Measurements from ENCODE around the gene NRCAM.

NRCAM gene

DNA sequence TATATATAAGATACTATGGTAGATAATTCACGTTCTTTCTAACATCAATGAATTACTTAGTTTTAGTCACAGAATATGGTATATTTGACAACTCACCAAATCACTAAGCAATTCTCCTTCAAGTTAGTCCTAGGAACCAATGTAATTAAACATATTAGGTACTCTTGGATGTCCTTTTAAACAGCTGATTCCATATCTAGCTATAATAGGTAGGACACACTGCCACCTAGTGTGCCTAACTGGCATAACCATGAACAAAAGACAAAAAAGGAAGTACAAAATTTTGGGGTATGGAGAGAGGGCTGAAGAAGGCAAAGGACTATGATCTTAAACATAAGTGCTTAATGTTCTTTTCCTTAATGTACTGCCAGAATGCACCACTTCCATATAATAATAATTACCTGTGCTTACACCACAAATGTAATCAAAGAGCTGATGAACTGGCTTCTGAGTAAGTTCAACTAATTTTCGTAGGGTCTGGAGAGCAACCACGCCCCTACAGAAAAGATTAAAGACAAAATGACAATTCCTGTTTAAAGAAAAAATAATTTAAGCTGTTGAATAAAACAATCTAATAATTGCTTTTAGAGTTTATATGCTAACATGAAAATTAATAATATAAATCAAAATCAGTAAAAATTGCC is 41.0 kb upstream of the NRCAM start:
- ATAC-seq: peak; percentile 78
- TF ChIP-seq, protein P1, sequence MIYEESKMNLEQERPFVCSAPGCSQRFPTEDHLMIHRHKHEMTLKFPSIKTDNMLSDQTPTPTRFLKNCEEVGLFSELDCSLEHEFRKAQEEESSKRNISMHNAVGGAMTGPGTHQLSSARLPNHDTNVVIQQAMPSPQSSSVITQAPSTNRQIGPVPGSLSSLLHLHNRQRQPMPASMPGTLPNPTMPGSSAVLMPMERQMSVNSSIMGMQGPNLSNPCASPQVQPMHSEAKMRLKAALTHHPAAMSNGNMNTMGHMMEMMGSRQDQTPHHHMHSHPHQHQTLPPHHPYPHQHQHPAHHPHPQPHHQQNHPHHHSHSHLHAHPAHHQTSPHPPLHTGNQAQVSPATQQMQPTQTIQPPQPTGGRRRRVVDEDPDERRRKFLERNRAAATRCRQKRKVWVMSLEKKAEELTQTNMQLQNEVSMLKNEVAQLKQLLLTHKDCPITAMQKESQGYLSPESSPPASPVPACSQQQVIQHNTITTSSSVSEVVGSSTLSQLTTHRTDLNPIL (CRISPR knock-in tag; IDR thresholded peaks at IDR 0.05; ENCODE audit: low read depth): no peak
- TF ChIP-seq, protein P2, sequence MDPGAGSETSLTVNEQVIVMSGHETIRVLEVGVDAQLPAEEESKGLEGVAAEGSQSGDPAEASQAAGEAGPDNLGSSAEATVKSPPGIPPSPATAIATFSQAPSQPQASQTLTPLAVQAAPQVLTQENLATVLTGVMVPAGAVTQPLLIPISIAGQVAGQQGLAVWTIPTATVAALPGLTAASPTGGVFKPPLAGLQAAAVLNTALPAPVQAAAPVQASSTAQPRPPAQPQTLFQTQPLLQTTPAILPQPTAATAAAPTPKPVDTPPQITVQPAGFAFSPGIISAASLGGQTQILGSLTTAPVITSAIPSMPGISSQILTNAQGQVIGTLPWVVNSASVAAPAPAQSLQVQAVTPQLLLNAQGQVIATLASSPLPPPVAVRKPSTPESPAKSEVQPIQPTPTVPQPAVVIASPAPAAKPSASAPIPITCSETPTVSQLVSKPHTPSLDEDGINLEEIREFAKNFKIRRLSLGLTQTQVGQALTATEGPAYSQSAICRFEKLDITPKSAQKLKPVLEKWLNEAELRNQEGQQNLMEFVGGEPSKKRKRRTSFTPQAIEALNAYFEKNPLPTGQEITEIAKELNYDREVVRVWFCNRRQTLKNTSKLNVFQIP (CRISPR knock-in tag; IDR thresholded peaks at IDR 0.05; ENCODE audit: borderline replicate concordance, low read depth): no peak
- TF ChIP-seq SNAI2 (CRISPR knock-in tag; IDR thresholded peaks at IDR 0.05) (no peak), PPARA (CRISPR knock-in tag; IDR thresholded peaks at IDR 0.05; ENCODE audit: borderline replicate concordance) (no peak)

DNA sequence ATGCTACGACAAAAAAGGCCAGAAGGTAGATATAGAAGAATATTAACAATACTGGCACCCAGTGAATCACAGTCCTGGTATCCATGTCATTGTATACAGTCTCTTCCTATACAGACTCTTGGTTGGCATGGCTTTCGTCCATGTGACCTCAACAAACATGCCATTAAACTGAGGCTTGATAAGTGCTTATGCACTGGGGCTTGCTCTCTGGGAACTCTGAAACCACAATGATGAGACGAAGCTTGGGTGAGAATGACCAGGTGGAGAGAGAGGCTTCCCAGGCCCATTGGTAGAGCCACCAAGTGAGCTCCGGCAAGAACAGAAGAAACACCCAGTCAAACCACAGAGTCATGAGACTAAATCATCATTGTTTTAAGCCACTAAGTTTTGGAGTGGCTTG is 36.5 kb upstream of the NRCAM start:
- no peak for ATAC-seq
- no peak for TF ChIP-seq TOX (CRISPR knock-in tag; IDR thresholded peaks at IDR 0.05; ENCODE audit: borderline replicate concordance)
- TF ChIP-seq, protein P3, sequence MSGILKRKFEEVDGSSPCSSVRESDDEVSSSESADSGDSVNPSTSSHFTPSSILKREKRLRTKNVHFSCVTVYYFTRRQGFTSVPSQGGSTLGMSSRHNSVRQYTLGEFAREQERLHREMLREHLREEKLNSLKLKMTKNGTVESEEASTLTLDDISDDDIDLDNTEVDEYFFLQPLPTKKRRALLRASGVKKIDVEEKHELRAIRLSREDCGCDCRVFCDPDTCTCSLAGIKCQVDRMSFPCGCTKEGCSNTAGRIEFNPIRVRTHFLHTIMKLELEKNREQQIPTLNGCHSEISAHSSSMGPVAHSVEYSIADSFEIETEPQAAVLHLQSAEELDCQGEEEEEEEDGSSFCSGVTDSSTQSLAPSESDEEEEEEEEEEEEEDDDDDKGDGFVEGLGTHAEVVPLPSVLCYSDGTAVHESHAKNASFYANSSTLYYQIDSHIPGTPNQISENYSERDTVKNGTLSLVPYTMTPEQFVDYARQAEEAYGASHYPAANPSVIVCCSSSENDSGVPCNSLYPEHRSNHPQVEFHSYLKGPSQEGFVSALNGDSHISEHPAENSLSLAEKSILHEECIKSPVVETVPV (CRISPR knock-in tag; IDR thresholded peaks at IDR 0.05): no peak
- no peak for TF ChIP-seq RARB (CRISPR knock-in tag; IDR thresholded peaks at IDR 0.05)
- TF ChIP-seq SNAI2 (CRISPR knock-in tag; IDR thresholded peaks at IDR 0.05): no peak

DNA sequence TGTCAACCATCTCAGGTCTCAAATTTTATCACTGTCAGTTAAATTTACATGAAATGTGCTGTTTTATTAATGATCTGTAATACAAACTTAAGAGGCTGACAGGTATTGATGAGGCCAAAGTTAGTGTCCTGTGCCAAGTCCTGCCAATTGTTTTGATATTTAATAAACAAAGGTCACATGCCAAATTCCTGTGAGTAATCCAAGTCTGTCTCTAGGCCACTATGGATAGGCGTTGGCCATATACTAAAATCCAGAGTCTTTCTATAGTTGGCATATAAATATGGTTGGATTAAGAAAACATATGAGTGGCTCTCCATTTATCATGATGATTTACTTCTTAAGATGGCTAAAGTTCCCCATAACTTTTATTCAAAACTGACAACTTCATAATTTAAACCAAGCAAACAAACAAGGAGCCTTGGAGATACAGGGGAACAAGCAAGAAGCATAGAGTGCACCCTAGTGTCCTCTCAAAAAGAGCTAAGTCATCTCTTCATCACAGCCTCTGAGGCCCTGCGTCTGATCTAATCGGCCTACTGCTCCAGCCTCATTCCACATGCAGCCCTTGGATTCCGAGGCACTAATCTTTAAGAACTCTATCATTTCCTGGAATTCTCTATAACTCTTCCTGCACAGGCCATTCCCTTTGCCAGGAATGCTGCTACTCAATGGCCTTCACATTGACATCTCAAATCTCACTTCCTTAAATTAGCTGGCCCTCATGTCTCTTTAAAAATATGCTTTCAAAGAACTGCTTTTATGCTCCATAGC is 32.7 kb upstream of the NRCAM start:
- no peak for ATAC-seq
- no peak for TF ChIP-seq CSDC2 (CRISPR knock-in tag; IDR thresholded peaks at IDR 0.05)

DNA sequence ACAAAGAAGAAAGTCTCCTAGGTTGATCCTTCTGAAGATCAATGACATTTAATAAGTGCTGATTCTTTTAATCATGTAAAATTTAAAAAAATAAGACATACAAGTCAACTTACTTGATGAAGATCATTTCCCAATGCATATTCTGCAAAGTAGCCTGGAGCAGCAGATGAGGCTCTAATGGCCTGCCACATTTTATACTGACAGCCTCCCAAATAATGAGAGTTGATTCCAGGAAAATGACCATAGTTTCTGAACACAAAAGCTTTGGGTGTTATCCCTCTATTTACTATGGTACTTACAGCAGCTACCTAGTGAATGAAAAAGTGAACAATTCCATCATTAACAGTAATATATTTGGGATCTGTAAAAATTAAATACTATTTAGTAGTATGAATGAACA is 31.4 kb upstream of the NRCAM start:
- no peak for ATAC-seq
- no peak for TF ChIP-seq ZC3H10 (CRISPR knock-in tag; IDR thresholded peaks at IDR 0.05)
- TF ChIP-seq ZNF8 (CRISPR knock-in tag; IDR thresholded peaks at IDR 0.05): no peak
- TF ChIP-seq ZNF565 (CRISPR knock-in tag; conservative IDR thresholded peaks at IDR 0.05; ENCODE audit: low read depth): no peak
- no peak for TF ChIP-seq RARB (CRISPR knock-in tag; IDR thresholded peaks at IDR 0.05)
- TF ChIP-seq SNAI2 (CRISPR knock-in tag; IDR thresholded peaks at IDR 0.05): no peak
- TF ChIP-seq, protein P2 (CRISPR knock-in tag; IDR thresholded peaks at IDR 0.05; ENCODE audit: borderline replicate concordance, low read depth): no peak
- no peak for TF ChIP-seq ISL1 (CRISPR knock-in tag; IDR thresholded peaks at IDR 0.05)
- TF ChIP-seq, protein P4, sequence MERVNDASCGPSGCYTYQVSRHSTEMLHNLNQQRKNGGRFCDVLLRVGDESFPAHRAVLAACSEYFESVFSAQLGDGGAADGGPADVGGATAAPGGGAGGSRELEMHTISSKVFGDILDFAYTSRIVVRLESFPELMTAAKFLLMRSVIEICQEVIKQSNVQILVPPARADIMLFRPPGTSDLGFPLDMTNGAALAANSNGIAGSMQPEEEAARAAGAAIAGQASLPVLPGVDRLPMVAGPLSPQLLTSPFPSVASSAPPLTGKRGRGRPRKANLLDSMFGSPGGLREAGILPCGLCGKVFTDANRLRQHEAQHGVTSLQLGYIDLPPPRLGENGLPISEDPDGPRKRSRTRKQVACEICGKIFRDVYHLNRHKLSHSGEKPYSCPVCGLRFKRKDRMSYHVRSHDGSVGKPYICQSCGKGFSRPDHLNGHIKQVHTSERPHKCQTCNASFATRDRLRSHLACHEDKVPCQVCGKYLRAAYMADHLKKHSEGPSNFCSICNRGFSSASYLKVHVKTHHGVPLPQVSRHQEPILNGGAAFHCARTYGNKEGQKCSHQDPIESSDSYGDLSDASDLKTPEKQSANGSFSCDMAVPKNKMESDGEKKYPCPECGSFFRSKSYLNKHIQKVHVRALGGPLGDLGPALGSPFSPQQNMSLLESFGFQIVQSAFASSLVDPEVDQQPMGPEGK (CRISPR knock-in tag; IDR thresholded peaks at IDR 0.05; ENCODE audit: borderline replicate concordance): no peak
- TF ChIP-seq CSDC2 (CRISPR knock-in tag; IDR thresholded peaks at IDR 0.05): no peak
- TF ChIP-seq GLIS3 (CRISPR knock-in tag; IDR thresholded peaks at IDR 0.05): no peak
- no peak for TF ChIP-seq OSR1 (CRISPR knock-in tag; IDR thresholded peaks at IDR 0.05)
- no peak for TF ChIP-seq ZFP3 (CRISPR knock-in tag; IDR thresholded peaks at IDR 0.05)
- TF ChIP-seq ESRRG (CRISPR knock-in tag; IDR thresholded peaks at IDR 0.05): no peak
